Measurements from ENCODE around the gene ALDH16A1. TPM values are rescaled to one million over a fixed set of nuclear protein-coding genes. Genes with fewer than 3 reads are reported as not detected.
"Not testable (repeated sequence)": the region's sequence is repeated elsewhere in the genome, so short reads cannot be mapped to it uniquely, and the experiment has no call there.

ALDH16A1 gene
- total RNA-seq, 1 donor from 2014 or later: 26.4 TPM

DNA sequence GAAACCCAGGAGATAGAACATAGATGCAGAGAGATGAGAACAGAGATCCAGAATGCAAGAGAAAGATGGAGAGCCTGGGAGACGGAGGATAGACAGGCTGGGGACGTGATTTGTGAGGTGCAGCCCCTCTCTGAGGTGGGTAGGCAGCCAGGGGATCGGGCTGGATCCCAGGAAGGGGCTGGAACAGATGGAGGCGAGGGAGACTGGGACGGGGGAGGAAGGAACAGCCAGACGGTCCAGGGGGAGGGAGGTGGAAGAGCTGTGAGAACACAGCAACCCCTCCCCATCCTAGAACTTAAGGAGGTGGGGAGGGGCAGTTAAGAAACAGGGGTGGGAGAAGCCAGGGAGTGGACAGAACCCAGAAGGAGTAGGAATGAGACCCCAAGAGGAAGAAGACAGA lies 14.8 kb upstream of the ALDH16A1 start:
- no peak for DNase-seq (ENCODE audit: low spot score)
- Mint-ChIP-seq H3K4me1 (ENCODE audit: low read depth) (peaks cover 25% of the 10 kb centered on the region), H3K27ac (no peak overlapping the region), H3K36me3 (ENCODE audit: low read depth) (no peaks in the 10 kb centered on the region), H3K27me3 (ENCODE audit: low read depth) (peaks cover 81% of the 10 kb centered on the region), H3K4me3 (ENCODE audit: low read depth) (no peak overlapping the region), H3K9me3 (no peaks in the 10 kb centered on the region)
- intact Hi-C loops (cut with micrococcal nuclease): no loop called here

DNA sequence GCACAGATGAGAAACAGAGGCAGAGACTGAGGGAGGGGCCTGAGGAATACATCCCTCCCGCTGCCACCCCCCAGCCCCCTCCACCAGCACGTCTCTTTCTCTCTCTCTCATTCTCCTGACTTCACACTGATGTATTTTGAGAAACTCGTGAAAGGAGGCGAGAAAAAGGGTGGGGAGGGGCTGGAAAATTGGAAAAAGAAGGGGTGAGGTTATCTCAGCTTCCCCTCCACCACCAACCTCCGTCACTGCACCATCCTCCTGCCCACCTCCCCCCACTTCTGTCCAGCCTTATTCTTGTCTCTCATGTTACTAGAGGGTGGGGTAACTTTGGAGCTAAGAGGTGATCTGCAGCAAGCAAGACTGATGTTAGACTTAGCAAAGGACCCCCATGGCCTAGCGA lies 13.2 kb upstream of the ALDH16A1 start:
- H3K9me3 Mint-ChIP-seq: no peaks in the 10 kb centered on the region
- no peaks in the 10 kb centered on the region for H3K36me3 Mint-ChIP-seq (ENCODE audit: low read depth)
- DNase-seq (ENCODE audit: low spot score): no peak
- H3K4me3 Mint-ChIP-seq (ENCODE audit: low read depth): no peak overlapping the region
- no peak overlapping the region for H3K27ac Mint-ChIP-seq
- peaks cover 74% of the 10 kb centered on the region for H3K27me3 Mint-ChIP-seq (ENCODE audit: low read depth)
- intact Hi-C loops (cut with micrococcal nuclease): no loop called here
- peaks cover 29% of the 10 kb centered on the region for H3K4me1 Mint-ChIP-seq (ENCODE audit: low read depth)

- Mint-ChIP-seq H3K9me3 (no peaks in the 10 kb centered on the region), H3K36me3 (ENCODE audit: low read depth) (peaks cover 5% of the 10 kb centered on the region), H3K27ac (no peak overlapping the region), H3K4me3 (ENCODE audit: low read depth) (peak overlapping the region; percentile 45), H3K27me3 (ENCODE audit: low read depth) (peaks cover 66% of the 10 kb centered on the region), H3K4me1 (ENCODE audit: low read depth) (peaks cover 35% of the 10 kb centered on the region)
- no peak for DNase-seq (ENCODE audit: low spot score)
- intact Hi-C loops (cut with micrococcal nuclease): no loop called here
Measured at GRCh38 chr19:49440439-49441209, 12.4 kb upstream of the ALDH16A1 start.

DNA sequence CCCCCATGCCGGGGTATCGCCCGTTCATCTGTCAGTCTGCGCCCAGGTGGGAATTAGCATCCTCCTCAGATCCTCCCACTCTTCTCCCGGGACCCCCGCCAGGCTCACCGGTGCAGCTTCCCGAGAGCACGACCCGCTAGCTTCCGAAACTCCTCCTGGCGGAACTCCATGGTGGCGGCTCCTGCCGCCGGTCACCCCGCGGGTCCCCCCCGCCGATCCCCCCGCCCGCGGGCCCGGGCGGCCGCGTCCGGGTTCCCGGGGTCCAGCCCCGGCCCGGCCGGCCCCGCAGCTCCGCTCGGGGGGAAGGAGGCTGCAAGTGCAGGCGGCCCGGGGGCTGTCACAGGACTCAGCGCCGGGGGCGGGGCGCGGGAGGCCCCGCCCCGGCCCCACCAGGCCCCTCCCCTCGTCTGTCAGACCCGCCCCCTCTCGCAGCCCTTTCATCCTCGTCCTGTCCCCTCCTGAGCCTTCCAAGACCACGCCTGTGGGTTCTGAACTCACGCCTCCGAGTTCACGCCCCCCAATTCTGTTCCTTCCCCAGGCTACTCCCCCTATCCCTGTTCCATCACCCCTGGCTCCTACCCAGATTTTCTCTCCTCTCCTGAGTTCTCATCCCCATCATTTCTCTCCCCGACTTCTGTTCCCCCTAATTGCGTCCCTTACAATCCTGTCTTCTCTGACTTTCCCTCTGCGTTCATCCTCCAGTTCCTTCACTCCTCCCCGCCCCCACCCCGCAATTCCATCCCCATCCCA lies 11.6 kb upstream of the ALDH16A1 start, which contains the start of gene SLC17A7:
SLC17A7 (minus strand) TSS at position 318 of the 750 bp plus-strand sequence; CDS start at position 170, 148 bp downstream.
- Mint-ChIP-seq H3K9me3 (no peaks in the 10 kb centered on the region), H3K27ac (no peak within 1 kb of the TSS)

DNA sequence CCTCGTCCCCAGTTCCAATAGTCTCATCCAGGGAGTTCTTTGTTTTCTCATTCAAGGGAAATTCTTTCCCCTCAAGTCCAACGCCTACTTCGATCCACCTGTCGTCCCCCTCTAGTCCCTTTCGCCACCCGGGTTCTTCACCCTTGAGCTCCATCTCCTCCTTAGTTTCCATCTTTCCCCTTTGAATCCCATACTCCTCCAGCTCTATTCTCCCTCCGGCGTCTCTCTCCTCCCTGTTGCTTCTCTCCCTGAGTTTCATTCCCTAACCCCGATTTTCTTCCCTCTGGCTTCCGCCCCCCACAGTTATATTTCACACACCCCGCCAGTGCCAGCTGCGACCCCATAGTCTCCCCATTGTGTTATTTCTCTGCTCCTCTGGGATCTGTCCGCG lies 11.1 kb upstream of the ALDH16A1 start:
- Mint-ChIP-seq H3K27ac (no peak overlapping the region), H3K36me3 (ENCODE audit: low read depth) (peaks cover 17% of the 10 kb centered on the region), H3K4me3 (ENCODE audit: low read depth) (peak overlapping the region; percentile 78), H3K9me3 (no peaks in the 10 kb centered on the region), H3K4me1 (ENCODE audit: low read depth) (peaks cover 29% of the 10 kb centered on the region), H3K27me3 (ENCODE audit: low read depth) (peaks cover 52% of the 10 kb centered on the region)
- no peak for DNase-seq (ENCODE audit: low spot score)
- intact Hi-C loops (cut with micrococcal nuclease): no loop called here

More for the DNA sequence above, 11.6 kb upstream of the ALDH16A1 start, which contains the start of gene SLC17A7:
- Mint-ChIP-seq H3K36me3 (ENCODE audit: low read depth) (peaks cover 11% of the 10 kb centered on the region), H3K4me3 (ENCODE audit: low read depth) (peak within 1 kb of the TSS; percentile 78), H3K27me3 (ENCODE audit: low read depth) (peaks cover 58% of the 10 kb centered on the region), H3K4me1 (ENCODE audit: low read depth) (peaks cover 29% of the 10 kb centered on the region)
- no peak for DNase-seq (ENCODE audit: low spot score)
- intact Hi-C loops (cut with micrococcal nuclease): no loop called here

- Mint-ChIP-seq H3K4me1 (ENCODE audit: low read depth) (peaks cover 29% of the 10 kb centered on the region), H3K27ac (no peak overlapping the region), H3K4me3 (ENCODE audit: low read depth) (peak overlapping the region; percentile 78), H3K9me3 (no peaks in the 10 kb centered on the region), H3K27me3 (ENCODE audit: low read depth) (peaks cover 48% of the 10 kb centered on the region), H3K36me3 (ENCODE audit: low read depth) (peaks cover 18% of the 10 kb centered on the region)
- no peak for DNase-seq (ENCODE audit: low spot score)
- intact Hi-C loops (cut with micrococcal nuclease): no loop called here
Measured at GRCh38 chr19:49442354-49442753, 10.7 kb upstream of the ALDH16A1 start.

DNA sequence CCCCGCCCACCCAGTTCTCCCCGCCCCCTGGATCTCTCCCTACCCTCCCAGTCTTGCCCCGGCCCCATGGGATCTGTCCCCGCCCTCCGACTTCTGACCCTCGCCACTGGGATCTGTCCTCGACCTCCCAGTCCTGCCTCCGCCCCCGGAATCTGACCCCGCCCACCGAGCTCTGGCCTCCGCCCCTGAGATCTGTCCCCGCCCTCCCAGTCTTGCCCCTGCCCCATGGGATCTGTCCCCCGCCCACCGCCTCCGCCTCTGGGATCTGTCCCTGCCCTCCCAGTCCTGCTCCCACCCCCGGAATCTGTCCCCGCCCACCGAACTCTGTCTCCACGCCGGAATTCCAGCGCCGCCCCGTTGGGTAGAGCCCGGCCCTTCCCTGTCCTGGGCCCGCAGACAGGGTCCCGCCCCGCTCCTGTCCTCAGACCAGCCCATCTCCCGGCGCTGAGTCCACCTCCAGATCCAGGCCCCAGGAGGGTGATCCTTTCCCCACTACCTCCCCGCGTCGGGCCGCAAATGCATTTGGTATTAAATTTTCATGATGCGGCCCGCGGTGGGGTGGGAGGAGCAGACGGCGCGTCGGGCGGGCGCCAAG lies 10.2 kb upstream of the ALDH16A1 start:
- H3K36me3 Mint-ChIP-seq (ENCODE audit: low read depth): peaks cover 22% of the 10 kb centered on the region
- H3K27ac Mint-ChIP-seq: peak overlapping the region; percentile 82
- no peaks in the 10 kb centered on the region for H3K9me3 Mint-ChIP-seq
- peak overlapping the region; percentile 78 for H3K4me3 Mint-ChIP-seq (ENCODE audit: low read depth)
- DNase-seq (ENCODE audit: low spot score): peak; percentile 63
- peaks cover 43% of the 10 kb centered on the region for H3K27me3 Mint-ChIP-seq (ENCODE audit: low read depth)
- peaks cover 29% of the 10 kb centered on the region for H3K4me1 Mint-ChIP-seq (ENCODE audit: low read depth)
- intact Hi-C loops (cut with micrococcal nuclease): loop anchor here (1.0 kb wide), 3 partner anchors 8 to 51 kb away; partner anchors contain the start of gene PIH1D1

GRCh38 chr19:49443366-49444099 lies 9.5 kb upstream of the ALDH16A1 start:
- intact Hi-C loops (cut with micrococcal nuclease): loop anchor here (1.0 kb wide), 3 partner anchors 8 to 51 kb away; partner anchors contain the start of gene PIH1D1

GRCh38 chr19:49444100-49444700 lies 8.8 kb upstream of the ALDH16A1 start:
- Mint-ChIP-seq H3K4me1 (ENCODE audit: low read depth) (peaks cover 35% of the 10 kb centered on the region), H3K27me3 (ENCODE audit: low read depth) (peaks cover 30% of the 10 kb centered on the region), H3K4me3 (ENCODE audit: low read depth) (peak overlapping the region; percentile 78), H3K36me3 (ENCODE audit: low read depth) (peaks cover 34% of the 10 kb centered on the region), H3K27ac (peak overlapping the region; percentile 82)
- DNase-seq (ENCODE audit: low spot score); H3K9me3 Mint-ChIP-seq; intact Hi-C loops (cut with micrococcal nuclease): not testable (repeated sequence)

More at GRCh38 chr19:49443366-49444099, 9.5 kb upstream of the ALDH16A1 start:
- Mint-ChIP-seq H3K27ac (peak overlapping the region; percentile 82), H3K36me3 (ENCODE audit: low read depth) (peaks cover 27% of the 10 kb centered on the region), H3K4me3 (ENCODE audit: low read depth) (peak overlapping the region; percentile 78), H3K27me3 (ENCODE audit: low read depth) (peaks cover 37% of the 10 kb centered on the region), H3K4me1 (ENCODE audit: low read depth) (peaks cover 33% of the 10 kb centered on the region), H3K9me3 (no peaks in the 10 kb centered on the region)
- peak; percentile 92 for DNase-seq (ENCODE audit: low spot score)

DNA sequence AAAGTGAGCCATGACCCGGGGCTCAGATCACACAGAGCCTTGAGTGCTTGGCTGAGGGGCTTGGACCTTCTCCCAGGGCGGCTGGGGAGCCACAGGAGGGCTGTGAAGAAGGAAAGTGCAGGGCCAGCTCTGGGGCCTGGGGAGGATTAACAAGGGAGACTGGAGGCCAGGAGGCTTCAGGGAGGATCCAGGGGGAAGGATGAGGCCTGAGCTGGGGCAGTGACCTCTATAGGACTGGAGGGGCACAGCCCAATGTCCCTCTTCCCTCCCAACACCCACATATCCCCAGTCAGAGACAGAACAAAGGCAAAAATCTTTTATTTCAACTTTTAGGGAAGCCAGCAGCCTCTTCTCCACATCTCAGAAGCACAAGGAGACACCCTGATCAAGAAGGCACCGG lies 7.0 kb upstream of the ALDH16A1 start:
- Mint-ChIP-seq H3K9me3 (no peaks in the 10 kb centered on the region), H3K4me3 (ENCODE audit: low read depth) (no peak overlapping the region), H3K4me1 (ENCODE audit: low read depth) (peaks cover 37% of the 10 kb centered on the region), H3K36me3 (ENCODE audit: low read depth) (peaks cover 50% of the 10 kb centered on the region), H3K27me3 (ENCODE audit: low read depth) (peaks cover 13% of the 10 kb centered on the region), H3K27ac (no peak overlapping the region)
- DNase-seq (ENCODE audit: low spot score): no peak
- intact Hi-C loops (cut with micrococcal nuclease): no loop called here

DNA sequence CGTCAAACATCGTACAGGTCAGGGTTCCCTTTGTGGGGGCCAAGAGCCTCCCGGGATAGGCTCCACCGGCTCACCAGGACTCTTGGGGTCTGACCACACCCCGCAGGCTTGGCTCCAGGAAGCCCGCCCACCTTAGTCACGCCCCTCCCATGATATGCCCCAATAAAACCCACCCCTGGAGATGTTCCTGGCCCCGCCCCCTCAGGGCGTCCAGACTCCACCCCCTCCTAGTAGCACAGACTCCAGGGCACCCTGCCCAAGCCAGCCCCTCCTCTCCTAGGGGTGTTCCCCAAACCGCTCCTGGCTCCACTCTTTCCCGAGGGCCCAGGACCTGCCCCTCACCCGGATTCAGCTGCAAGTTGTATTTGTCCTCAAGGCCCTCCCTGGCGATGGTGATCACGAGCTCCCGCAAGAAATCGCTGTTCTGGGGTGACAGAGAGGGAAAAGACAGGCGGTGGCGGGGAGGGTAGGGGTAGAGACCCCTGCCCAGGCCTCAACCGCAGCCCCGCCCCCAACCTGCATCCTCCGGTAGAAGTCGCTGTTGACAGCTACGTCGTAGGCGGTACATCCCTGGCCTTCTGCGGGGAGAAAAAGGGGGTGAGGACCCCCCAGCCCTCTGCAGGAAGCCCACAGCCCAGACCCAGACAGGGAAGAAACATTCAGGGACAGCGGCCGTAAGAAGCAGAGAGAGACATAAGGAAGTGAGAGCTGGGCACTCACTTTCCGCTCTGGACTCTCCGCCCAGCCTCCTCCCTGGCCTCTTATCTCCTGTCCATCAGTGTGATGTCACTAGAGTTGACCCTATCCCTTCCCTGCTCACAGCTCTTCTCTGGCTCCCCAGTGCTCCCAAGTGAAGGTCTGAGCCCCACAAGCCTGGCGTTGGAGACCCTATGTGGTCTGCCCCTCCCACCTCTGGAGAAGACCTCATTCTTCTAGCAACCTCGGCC lies 5.3 kb upstream of the ALDH16A1 start:
- no peak overlapping the region for H3K27ac Mint-ChIP-seq
- no peak for DNase-seq (ENCODE audit: low spot score)
- H3K4me1 Mint-ChIP-seq (ENCODE audit: low read depth): peaks cover 35% of the 10 kb centered on the region

More for the DNA sequence above, 5.3 kb upstream of the ALDH16A1 start:
- intact Hi-C loops (cut with micrococcal nuclease): no loop called here
- Mint-ChIP-seq H3K36me3 (ENCODE audit: low read depth) (peaks cover 57% of the 10 kb centered on the region), H3K4me3 (ENCODE audit: low read depth) (no peak overlapping the region), H3K9me3 (no peaks in the 10 kb centered on the region), H3K27me3 (ENCODE audit: low read depth) (peaks cover under 1% of the 10 kb centered on the region)

Data from activated T-helper 2 cell treated with anti-CD3 and anti-CD28 coated beads, Interferon-gamma antibody, Interleukin-2, Interleukin-4, amounts not matched to agents 10 μg/mL and 5 μg/mL and 100 μg/mL, durations not matched to agents 14 hours and 24 hours and 36 hours (primary cell).